GM10266 (cell line): ENCODE measurements around the gene YAP1.

ENCODE experiments used
- DNase-seq: peaks from one replicate; pipeline ENCODE4 v3.0.0; 2012; ENCODE audit errors: extremely low spot score
- TF ChIP-seq, protein P1 (sequence below): IDR thresholded peaks from 2 replicates; pipeline ENCODE4 v1.5.1; 2012; ENCODE audit warnings: mild to moderate bottlenecking, low read depth; ENCODE audit not compliant: control insufficient read depth, insufficient read depth; ENCODE audit errors: missing control alignments

Gene YAP1

DNA sequence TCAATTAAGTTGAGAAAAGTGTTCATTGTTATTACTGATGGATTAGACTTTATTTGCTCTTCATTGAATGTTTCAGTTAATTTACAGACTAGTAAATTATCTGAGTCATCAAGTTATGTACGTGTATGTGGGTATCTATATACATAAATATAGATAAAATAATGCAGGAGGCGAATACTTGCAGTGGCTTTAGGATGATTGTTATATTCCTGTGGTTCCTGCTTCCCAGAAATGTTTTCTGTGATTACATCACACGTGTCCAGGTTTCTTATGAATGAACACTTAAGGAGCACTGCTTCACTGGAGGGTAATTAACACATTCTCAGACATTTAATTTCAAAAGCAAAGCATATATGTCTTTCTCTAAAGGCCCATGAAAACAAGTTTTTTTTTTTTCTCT is 28.4 kb downstream of the YAP1 start:
- DNase-seq = no peak
- TF ChIP-seq, protein P1, sequence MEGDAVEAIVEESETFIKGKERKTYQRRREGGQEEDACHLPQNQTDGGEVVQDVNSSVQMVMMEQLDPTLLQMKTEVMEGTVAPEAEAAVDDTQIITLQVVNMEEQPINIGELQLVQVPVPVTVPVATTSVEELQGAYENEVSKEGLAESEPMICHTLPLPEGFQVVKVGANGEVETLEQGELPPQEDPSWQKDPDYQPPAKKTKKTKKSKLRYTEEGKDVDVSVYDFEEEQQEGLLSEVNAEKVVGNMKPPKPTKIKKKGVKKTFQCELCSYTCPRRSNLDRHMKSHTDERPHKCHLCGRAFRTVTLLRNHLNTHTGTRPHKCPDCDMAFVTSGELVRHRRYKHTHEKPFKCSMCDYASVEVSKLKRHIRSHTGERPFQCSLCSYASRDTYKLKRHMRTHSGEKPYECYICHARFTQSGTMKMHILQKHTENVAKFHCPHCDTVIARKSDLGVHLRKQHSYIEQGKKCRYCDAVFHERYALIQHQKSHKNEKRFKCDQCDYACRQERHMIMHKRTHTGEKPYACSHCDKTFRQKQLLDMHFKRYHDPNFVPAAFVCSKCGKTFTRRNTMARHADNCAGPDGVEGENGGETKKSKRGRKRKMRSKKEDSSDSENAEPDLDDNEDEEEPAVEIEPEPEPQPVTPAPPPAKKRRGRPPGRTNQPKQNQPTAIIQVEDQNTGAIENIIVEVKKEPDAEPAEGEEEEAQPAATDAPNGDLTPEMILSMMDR = no peak

DNA sequence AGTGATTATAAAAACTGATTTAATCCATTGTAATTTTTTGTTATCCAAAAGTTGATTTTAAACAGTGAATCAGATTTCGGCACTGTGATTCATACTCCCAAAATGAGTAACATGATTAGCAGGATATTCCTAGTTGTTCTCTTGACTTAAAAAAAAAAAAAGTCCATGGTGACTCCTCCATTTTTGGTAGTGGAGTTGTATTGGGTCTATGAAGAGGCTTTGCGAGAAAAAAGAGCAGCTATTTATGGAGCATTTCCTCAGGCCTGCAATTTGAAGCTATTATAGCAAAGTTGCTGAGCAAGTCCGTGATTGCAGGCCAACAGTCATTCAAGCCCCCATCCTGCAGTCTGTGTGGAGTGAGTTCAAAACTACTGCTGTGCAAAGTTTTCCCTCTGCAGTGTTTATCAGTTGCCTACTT is 28.8 kb downstream of the YAP1 start:
- no peak for DNase-seq

DNA sequence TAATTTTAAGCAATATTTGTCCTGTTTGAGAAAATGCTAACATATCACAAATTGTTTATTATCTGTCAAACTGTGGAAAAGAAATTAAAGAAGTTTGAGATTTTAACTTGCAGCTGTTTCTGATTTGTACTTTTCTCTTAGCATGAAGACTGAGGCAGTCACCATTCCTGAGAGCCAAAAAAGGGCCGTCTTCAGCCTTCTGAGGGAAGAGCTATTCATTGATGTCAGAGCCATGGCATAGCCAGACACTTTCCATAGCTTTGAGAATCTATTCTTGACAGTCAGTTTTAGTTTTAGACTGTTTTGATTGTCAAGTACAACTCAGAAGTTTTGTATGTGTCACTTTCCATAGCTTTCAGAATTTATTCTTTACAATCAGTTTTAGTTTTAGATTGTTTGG is 32.1 kb downstream of the YAP1 start:
- TF ChIP-seq, protein P1 = no peak
- no peak for DNase-seq

More for the DNA sequence above, 28.8 kb downstream of the YAP1 start:
- TF ChIP-seq, protein P1 = no peak

DNA sequence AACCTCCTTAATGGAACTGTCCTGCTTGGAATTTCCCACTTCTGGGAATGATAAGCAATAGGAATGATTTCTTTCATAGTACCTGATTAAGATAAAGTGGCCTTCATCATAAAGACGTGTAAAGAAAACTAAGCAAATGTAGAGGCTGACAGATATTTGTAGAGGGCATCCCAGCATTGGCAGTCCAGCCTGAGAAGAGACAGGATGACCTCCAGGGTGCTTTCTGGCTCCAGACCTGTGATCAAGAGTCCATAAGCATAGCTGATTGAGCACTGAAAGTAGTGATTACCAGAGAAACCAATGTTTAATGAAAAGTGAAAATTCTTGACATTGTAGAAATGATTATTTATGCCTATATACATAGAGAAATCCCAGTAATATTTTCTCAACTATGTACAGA is 33.6 kb downstream of the YAP1 start:
- TF ChIP-seq, protein P1 = no peak
- DNase-seq = no peak

DNA sequence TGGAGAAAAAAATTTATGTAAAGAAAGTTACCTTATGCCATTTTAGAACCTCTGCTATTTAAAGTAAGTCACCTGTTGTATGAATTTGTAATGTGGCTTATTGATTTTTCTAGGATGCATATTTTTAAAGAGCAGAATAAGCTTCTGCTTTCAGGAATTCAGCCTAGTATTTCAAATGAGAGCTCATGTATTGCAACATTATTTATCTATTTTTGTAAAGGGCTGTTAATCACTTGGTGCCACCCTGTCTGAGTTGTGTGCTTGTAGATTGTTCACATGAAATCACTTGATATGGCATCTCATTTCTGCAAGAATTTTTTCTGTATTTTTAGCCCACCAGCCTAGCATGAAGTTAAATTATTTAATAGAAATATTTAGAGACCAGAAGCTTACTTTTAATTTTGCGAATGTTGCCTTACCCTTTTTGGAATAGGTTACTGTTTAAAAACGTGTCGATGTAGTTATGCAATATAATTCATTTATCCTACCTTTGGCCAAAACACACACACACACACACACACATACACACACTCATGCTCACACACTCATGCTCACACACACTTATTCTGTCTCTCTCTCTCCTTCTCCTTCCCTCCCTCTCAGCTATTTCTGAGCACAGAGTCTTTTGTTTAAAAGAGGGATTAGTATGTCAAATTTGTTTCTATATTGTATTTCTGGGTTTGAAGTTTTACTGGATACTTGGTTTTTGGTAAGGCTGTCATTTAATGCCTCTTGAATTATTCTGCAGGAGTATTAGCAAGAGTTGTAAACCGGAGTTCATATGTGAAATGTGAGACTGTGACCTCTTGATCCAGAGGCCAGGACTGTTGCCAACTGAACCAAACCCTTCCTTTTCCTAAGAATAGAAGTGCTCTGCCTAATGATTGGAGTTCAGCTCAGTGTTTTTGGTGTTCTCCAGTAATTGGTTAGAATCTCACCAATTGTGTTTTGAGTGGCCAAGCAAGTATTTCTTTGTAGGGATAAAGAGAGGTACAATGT is 34.4 kb downstream of the YAP1 start:
- DNase-seq = no peak
- TF ChIP-seq, protein P1 = no peak

DNA sequence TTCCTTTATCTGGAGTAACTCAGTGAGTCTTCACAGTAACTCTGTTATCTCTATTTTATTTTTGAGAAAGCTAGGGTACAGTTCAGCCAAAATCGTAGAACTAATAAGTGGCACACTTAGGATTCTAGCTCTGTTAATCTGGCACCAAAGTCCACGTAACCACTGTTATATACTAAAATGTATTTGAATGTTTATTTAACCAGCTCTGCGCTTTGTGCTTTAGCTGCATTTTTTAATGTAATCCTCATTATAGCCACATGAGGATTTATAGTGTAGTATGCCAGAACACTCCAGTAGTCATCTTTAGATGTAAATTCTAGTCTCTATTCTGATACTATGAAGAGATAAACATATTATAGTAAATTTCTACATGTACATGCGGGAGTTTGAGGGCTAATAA is 36.8 kb downstream of the YAP1 start:
- no peak for DNase-seq
- TF ChIP-seq, protein P1 = no peak

DNA sequence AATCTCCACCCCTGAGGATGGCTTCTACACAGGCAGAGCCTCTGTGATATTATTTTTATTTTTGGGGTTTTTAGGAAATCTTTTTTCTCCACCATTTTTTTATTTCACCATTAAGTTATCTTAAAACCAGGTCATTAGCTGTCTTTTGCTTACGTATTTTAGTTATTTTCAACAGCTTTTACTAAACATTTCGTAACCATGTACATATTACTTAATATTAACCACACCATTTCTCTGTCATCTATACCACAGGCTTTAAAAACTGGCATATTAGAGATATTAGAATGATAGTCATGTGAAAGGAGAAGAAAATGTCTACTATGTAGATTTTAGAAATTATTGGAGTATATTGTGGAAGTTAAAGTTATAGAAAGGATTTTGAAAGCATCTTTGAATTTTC is 37.4 kb downstream of the YAP1 start:
- DNase-seq = no peak
- TF ChIP-seq, protein P1 = no peak
